GM12892 (cell line): Measurements from ENCODE around the gene TAPBP.

Source experiments
- POLR2A ChIP-seq: IDR thresholded peaks from 2 replicates; pipeline ENCODE4 v1.6.1; 2011; ENCODE audit warnings: low read depth, low read length, control low read depth
- POLR2AphosphoS5 ChIP-seq: IDR thresholded peaks from 2 replicates; pipeline ENCODE4 v1.6.1; 2011; ENCODE audit warnings: low read depth, low read length, control low read depth
- TAF1 ChIP-seq: IDR thresholded peaks from 2 replicates; pipeline ENCODE4 v1.6.1; 2011; ENCODE audit warnings: low read depth, mild to moderate bottlenecking, control low read depth, low read length, borderline replicate concordance

DNA sequence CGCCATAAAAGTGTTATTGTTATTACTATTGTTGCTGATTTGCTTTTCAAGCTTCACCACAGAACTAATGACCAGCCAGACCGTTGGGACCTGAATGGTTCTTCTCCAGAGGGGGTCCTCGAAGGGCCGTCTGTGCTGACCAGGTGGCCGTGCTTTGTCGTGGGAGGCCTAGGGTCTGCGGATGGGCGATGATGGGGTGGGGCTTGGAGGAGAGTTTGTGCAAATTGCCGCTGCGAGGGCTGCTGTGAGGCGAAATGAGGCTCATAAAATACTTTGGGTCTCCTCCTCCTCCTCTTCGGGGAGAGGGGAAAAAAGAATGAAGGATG, 9.7 kb upstream of the TAPBP start:
- no peak for TF ChIP-seq TAF1
- no peak for TF ChIP-seq POLR2AphosphoS5
- TF ChIP-seq POLR2A: no peak
